Thymus (tissue), 11 donors: ENCODE data around the gene PLEKHG5. TPM values are rescaled to one million over a fixed set of nuclear protein-coding genes. Genes with fewer than 3 reads are reported as not detected.
"Not testable (repeated sequence)": the region's sequence is repeated elsewhere in the genome, so short reads cannot be mapped to it uniquely, and the experiment has no call there.

Experiments used
- DNase-seq, 9 donors: peaks; one replicate each; pipeline ENCODE4 v3.0.0-alpha.2; 2013; ENCODE audit warnings: low spot score in 9 of 9, low read depth in 6 of 9, missing footprints in 1 of 9
- H3K27ac ChIP-seq, 2 donors: one replicate each; pipeline ENCODE4 v1.5.1; 2013; ENCODE audit warnings: control low read depth in 1 of 2, low read depth in 1 of 2, low read length in 1 of 2, mild to moderate bottlenecking in 1 of 2, moderate library complexity in 1 of 2
- H3K27me3 ChIP-seq, 2 donors: one replicate each; pipeline ENCODE4 v1.5.1; 2013; ENCODE audit warnings: low read length in 1 of 2; ENCODE audit not compliant: control insufficient read depth in 2 of 2, insufficient read depth in 1 of 2
- H3K36me3 ChIP-seq, 2 donors: one replicate each; pipeline ENCODE4 v1.5.1; 2013; ENCODE audit warnings: low read length in 1 of 2, mild to moderate bottlenecking in 1 of 2, moderate library complexity in 1 of 2; ENCODE audit not compliant: control insufficient read depth in 2 of 2, insufficient read depth in 2 of 2
- H3K4me1 ChIP-seq, 2 donors: one replicate each; pipeline ENCODE4 v1.5.1; 2013; ENCODE audit warnings: low read length in 2 of 2; ENCODE audit not compliant: control insufficient read depth in 2 of 2, insufficient read depth in 2 of 2
- H3K4me3 ChIP-seq, 2 donors: one replicate each; pipeline ENCODE4 v1.5.1; 2013; ENCODE audit warnings: low read length in 2 of 2, control low read depth in 1 of 2, mild to moderate bottlenecking in 1 of 2
- H3K9me3 ChIP-seq, 2 donors: one replicate each; pipeline ENCODE4 v1.5.1; 2013; ENCODE audit warnings: low read length in 1 of 2, mild to moderate bottlenecking in 1 of 2; ENCODE audit not compliant: control insufficient read depth in 2 of 2, insufficient read depth in 1 of 2
- WGBS: extraction: QIAGEN DNeasy Blood & Tissue Kit; methylation state at CpG from one replicate; pipeline ENCODE4 v1.1.7; 2013; 5-methylcytosine and 5-hydroxymethylcytosine counted together
- polyA plus RNA-seq: library from polyadenylated mRNA; stranded (reverse); fragments of 200-250 nt; gene quantifications from one replicate; pipeline ENCODE4 v1.2.3, GENCODE V29; 2013
- total RNA-seq: library from RNA; stranded (reverse); fragments of 120-200 nt; gene quantifications from one replicate; pipeline ENCODE4 v1.2.4, GENCODE V29; 2013
- donor health status: healthy.

Gene PLEKHG5
- total and polyA plus RNA-seq, 2 donors = 2.4 to 4.6 TPM

DNA sequence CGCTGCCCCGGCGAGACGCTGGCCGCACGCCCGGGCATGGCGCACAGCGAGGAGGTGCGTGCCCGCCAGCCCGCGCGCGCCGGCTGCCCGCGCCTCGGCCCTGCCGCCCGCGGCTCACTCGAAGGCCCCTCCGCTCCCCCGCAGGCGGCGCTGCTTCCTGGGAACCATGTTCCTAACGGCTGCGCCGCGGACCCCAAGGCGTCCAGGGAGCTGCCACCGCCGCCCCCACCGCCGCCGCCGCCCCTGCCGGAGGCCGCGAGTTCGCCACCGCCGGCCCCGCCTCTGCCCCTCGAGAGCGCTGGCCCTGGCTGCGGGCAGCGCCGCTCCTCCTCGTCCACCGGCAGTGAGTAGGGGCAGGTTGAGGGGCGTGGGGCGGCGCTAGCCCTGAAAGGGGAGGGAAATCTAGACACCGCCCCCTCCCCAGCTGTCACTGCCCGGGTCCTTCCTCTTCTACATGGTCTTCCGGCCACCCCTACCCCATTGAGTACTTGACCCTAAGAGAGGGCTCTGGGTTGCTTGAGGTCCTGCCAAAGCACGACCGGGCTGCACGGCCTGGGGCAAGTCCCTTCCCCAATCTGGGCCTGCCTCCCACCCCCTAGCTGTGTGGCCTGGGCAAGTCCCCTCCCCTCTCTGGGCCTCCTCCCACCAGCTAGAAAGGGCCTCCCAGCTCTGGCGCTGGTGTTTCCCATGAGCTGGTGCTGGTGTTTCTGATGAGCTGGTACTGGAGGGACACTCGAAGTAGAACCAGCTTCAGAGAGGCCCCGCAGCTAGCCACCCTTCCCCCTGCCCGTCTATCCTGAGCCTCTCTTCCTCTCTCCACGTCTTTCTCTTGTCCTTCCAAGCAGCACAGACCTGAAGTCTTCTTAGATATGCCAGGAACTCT lies 42.5 kb downstream of the PLEKHG5 start:
- DNase-seq = no peak
- H3K9me3 ChIP-seq = no peaks in the 10 kb centered on the region
- no peaks in the 10 kb centered on the region for H3K36me3 ChIP-seq
- H3K27ac ChIP-seq = no peak overlapping the region
- no peak overlapping the region for H3K4me3 ChIP-seq
- WGBS = 6% methylated on average over 65 of the region's 66 CpGs
- H3K4me1 ChIP-seq = peaks cover 0 to 3% of the 10 kb centered on the region in 2 donors
- H3K27me3 ChIP-seq = peaks cover 63 to 98% of the 10 kb centered on the region in 2 donors

DNA sequence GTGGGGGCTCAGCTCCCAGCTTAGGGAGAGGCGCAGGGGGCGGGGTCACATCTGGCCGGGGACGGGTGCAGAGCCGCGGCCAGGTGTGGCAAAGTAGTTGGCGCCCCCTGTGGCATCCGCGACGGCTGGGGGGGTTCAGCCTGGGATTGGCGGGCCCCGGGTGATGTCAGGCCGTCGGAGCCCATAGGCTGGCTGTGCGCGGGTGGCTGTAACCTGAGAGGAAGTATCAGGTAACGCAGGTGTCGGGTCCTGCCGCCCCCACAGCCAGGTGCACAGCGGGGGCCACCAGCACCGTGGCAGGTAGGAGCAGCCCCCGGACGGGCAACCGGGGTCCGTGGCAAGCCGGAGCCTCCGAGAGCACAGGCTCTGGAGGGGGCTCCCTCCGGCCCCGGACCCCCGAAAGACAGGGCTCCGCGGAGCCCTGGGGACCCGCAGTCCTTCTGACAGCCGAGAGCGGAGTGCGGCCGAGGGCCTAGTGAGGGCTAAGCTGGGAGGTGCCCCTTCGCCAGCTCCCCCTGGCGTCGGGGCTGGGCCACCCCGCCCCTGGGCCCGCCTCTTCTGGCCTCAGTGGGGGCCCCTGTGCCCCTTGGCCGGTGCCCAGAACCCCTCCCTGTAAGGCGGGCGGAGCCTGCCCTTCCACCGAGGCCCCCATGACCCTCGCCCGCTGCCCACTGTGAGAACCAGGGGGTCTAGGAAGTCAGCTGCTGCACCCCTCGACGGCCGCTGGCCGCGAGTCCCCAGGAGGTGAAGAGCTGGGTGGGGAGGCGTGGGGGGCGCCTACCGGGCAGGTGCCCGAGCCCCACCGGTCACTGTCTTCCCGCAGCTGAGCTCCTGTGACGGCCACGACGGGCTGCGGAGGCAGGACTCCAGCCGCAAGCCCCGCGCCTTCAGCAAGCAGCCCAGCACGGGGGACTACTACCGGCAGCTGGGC lies 43.4 kb downstream of the PLEKHG5 start:
- no peak for DNase-seq
- 4% methylated on average over 68 of the region's 68 CpGs for WGBS
- Histone ChIP-seq H3K27ac (no peak overlapping the region), H3K4me3 (no peak overlapping the region), H3K4me1 (peaks cover 0 to 3% of the 10 kb centered on the region in 2 donors), H3K9me3 (no peaks in the 10 kb centered on the region), H3K27me3 (peaks cover 63 to 97% of the 10 kb centered on the region in 2 donors), H3K36me3 (no peaks in the 10 kb centered on the region)

DNA sequence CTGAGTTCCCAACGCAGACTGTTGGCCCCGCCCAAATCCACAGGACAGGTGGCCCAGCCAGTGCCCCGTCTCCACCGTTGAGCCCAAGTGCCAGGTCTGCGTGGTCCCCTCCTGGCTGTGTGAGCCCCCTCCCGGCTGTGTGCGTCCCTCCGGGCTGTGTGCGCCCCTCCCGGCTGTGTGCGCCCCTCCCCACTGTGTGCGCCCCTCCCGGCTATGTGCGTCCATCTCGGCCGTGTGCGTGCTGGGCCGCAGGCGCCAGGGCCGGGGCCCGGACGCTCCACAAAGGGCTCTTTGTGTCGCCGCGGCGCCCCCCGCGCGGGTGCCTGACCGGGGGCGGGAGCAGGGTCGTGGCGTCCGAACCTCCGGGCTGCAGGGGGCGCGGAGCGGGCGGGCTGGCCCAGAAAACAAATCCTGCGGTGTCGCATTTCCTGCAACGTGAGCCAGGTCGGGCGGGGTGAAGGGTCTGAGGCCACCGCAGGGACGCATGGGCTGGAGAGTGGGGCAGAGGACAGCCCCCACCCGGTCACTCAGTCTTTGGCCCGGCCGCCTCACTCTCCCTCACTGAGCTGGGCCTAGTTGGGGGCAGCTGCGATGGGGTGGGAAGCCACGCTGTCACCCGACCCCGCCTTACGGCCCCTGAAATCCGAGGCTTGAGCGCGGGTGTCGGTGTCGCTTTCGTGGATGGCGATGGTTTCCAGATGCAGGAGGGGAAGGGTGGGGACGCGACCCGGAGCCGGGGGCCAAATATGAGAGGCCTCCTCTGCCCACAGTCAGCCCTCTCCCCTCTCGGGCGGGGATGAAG lies 44.2 kb downstream of the PLEKHG5 start:
- DNase-seq = no peak
- no peak overlapping the region for H3K4me3 ChIP-seq
- no peaks in the 10 kb centered on the region for H3K36me3 ChIP-seq
- WGBS = 3% methylated on average over 67 of the region's 67 CpGs
- no peaks in the 10 kb centered on the region for H3K9me3 ChIP-seq
- peaks cover 0 to 3% of the 10 kb centered on the region in 2 donors for H3K4me1 ChIP-seq
- peaks cover 58 to 89% of the 10 kb centered on the region in 2 donors for H3K27me3 ChIP-seq
- no peak overlapping the region for H3K27ac ChIP-seq

DNA sequence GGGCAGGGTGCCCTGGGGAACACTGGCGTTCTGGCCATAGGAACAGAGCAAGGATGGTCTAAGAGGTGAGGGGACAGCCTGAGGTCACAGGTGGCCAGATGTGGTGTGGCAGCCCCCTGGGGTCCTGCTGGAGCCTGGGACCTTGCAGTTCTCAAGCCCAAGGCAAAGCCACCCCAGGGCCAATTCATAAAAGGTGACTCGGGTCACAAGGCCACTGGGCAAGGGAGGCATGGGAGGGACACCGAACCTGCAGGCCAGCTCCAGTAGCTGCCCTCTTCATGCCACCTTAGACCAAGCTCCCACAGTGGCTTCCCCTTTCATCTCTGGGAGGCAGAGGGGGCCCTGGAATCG lies 44.8 kb downstream of the PLEKHG5 start:
- DNase-seq = no peak
- Histone ChIP-seq H3K4me1 (peaks cover 0 to 3% of the 10 kb centered on the region in 2 donors), H3K36me3 (no peaks in the 10 kb centered on the region), H3K4me3 (no peak overlapping the region), H3K27ac (no peak overlapping the region), H3K9me3 (no peaks in the 10 kb centered on the region), H3K27me3 (peaks cover 62 to 88% of the 10 kb centered on the region in 2 donors)
- WGBS = 63% methylated on average over 4 of the region's 4 CpGs

DNA sequence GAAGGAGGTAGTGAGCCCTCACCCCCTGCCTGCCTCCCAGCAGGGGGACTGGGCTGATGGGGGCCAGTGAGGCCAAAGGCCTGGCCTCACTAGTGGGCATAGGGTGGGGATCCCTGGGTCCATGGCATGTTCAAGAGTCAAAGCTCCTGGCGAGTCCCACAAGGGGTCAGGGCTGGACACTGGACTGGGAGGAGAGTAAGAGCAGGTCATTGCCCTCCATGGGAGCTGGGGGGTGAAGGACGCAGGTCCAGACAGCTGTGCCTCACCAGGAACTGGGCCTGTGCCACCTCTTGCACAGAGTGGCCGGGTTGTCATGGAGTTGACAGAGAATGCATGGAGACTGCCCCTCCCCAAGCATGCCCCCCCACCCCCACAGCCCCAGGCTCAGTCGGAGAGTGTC lies 45.5 kb downstream of the PLEKHG5 start:
- WGBS = 97% methylated on average over 4 of the region's 4 CpGs
- H3K4me3 ChIP-seq = not testable (repeated sequence)
- peaks cover 61 to 88% of the 10 kb centered on the region in 2 donors for H3K27me3 ChIP-seq

DNA sequence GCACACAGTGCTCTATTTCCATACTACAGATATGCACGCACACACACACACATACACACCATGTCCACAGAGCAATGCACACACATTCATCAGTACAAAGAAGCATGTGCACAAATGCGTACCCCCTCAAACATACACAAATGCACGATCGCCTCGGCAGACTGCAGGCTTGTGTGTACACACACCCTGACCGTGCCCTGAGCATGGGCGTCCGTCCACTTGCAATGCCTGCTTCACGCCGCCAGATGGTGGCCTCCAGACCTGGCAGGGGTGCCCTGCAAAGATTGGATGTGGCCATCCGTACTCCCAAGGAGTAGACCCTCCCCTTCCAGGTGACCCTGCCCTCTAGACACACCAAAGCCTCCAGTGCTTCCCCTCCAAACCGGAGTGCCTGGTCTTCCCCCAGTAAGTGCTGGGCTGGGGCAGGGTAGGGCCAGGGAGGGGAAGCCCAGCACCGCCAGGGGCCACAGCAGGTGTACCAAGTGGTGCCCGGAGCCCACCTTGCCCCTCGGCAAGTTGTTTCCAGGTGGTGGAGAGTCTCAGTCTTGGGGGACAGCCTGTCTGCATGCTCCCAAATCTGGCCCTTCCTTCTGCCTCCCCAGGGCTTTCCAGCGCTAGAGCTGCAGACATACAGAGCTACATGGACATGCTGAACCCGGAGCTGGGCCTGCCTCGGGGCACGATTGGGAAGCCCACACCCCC lies 46.3 kb downstream of the PLEKHG5 start:
- H3K9me3 ChIP-seq = no peaks in the 10 kb centered on the region
- DNase-seq = no peak
- H3K27me3 ChIP-seq = peaks cover 62 to 87% of the 10 kb centered on the region in 2 donors
- no peak overlapping the region for H3K4me3 ChIP-seq
- WGBS = 57% methylated on average over 19 of the region's 19 CpGs
- H3K36me3 ChIP-seq = no peaks in the 10 kb centered on the region
- H3K27ac ChIP-seq = no peak overlapping the region
- H3K4me1 ChIP-seq = peaks cover 0 to 3% of the 10 kb centered on the region in 2 donors

More for the DNA sequence above, 45.5 kb downstream of the PLEKHG5 start:
- not testable (repeated sequence) for H3K27ac ChIP-seq, H3K9me3 ChIP-seq, DNase-seq, H3K4me1 ChIP-seq, H3K36me3 ChIP-seq

DNA sequence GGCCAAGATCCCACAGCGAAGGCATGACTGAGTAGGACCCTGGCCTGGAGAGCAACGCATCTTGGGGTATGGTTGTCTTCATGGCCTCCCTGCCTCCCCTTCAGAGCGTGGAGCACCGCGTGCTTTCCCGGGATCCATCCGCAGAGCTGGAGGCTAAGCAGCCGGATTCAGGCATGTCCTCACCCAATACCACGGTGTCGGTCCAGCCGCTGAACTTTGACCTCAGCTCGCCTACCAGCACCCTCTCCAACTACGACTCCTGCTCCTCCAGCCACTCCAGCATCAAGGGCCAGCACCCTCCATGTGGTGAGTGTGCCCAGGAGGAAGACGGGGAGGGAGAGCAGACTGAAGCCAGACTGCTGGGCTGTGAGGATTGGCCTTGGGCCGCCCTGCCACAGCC lies 47.1 kb downstream of the PLEKHG5 start:
- Histone ChIP-seq H3K27me3 (peaks cover 54 to 87% of the 10 kb centered on the region in 2 donors), H3K9me3 (no peaks in the 10 kb centered on the region), H3K4me3 (no peak overlapping the region), H3K4me1 (peaks cover 0 to 3% of the 10 kb centered on the region in 2 donors), H3K27ac (no peak overlapping the region), H3K36me3 (no peaks in the 10 kb centered on the region)
- 96% methylated on average over 15 of the region's 15 CpGs for WGBS
- DNase-seq = no peak

DNA sequence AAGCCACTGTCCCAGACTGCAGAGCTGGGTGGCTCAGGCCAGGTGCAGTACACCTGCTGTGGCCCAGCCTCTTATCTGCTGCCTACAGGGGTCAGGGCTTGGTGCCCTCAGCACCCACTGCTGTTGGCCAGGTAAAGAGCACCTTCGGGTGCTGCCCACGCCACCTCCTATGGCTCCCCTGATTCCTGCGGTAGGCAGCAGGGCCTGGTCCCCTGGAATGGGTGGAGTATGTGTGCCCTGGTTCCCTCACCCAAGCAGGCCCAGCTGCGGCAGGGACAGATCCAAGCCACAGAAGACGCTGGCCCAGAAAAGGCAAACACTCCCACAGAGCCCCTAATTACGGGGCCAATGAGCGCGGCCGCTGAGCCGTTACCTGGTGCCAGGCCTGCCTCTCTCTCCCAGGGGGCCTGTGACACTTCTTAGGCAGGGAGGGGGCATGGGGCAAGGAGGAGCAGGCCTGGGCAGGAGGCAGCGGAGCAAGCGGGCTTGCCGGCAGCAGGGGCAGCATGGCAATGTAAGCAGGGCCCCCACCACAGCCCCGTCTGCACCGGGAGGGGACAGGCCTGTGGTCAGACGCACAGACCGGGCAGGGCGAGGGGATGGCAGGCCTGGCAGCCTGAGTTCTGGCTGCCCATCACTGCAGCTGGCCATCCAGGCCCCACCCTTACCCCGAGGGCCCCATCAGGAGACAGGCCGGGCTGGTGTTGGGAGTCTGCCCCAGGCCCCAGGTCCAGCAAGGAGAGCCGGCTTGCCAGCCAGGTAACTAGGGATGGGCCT lies 47.9 kb downstream of the PLEKHG5 start:
- no peak overlapping the region for H3K27ac ChIP-seq
- peaks cover 49 to 85% of the 10 kb centered on the region in 2 donors for H3K27me3 ChIP-seq
- H3K9me3 ChIP-seq = no peaks in the 10 kb centered on the region
- H3K36me3 ChIP-seq = no peaks in the 10 kb centered on the region
- DNase-seq = no peak
- peaks cover 0 to 3% of the 10 kb centered on the region in 2 donors for H3K4me1 ChIP-seq
- WGBS = 93% methylated on average over 21 of the region's 21 CpGs
- H3K4me3 ChIP-seq = no peak overlapping the region
